Fibroblast of mammary gland (primary cell): ENCODE measurements around the gene SSBP3.

Source experiments
- DNase-seq: peaks from one replicate; pipeline ENCODE4 v3.0.0-alpha.2; 2010; ENCODE audit warnings: low read depth
- H3K4me3 ChIP-seq: 2 replicates; pipeline ENCODE4 v1.5.1; 2011; ENCODE audit warnings: low read depth, mild to moderate bottlenecking, low read length, moderate library complexity; ENCODE audit not compliant: control insufficient read depth
- CTCF ChIP-seq: conservative IDR thresholded peaks from 2 replicates; pipeline ENCODE4 v1.5.1; 2011; ENCODE audit warnings: low read depth, low read length, inconsistent platforms; ENCODE audit not compliant: control insufficient read depth, insufficient read depth

SSBP3 gene

GRCh38 chr1:54342742-54343687 lies 63.2 kb downstream of the SSBP3 start:
- H3K4me3 ChIP-seq, result no peak overlapping the region
- no peak for TF ChIP-seq CTCF
- no peak for DNase-seq

- no peak overlapping the region for H3K4me3 ChIP-seq
- no peak for DNase-seq
- no peak for TF ChIP-seq CTCF
Measured at GRCh38 chr1:54342288-54342687, 63.9 kb downstream of the SSBP3 start.

- TF ChIP-seq CTCF, result no peak
- no peak overlapping the region for H3K4me3 ChIP-seq
- DNase-seq, result no peak
Measured at GRCh38 chr1:54341763-54342162, 64.4 kb downstream of the SSBP3 start.

GRCh38 chr1:54340878-54341277 lies 65.3 kb downstream of the SSBP3 start:
- no peak for TF ChIP-seq CTCF
- no peak for DNase-seq
- H3K4me3 ChIP-seq, result no peak overlapping the region

GRCh38 chr1:54340434-54340833 lies 65.8 kb downstream of the SSBP3 start:
- TF ChIP-seq CTCF, result no peak
- H3K4me3 ChIP-seq, result no peak overlapping the region
- no peak for DNase-seq

- TF ChIP-seq CTCF, result no peak
- DNase-seq, result no peak
- H3K4me3 ChIP-seq, result no peak overlapping the region
Measured at GRCh38 chr1:54339126-54339525, 67.1 kb downstream of the SSBP3 start.
